ENCODE data around the gene CAP2.

- TF ChIP-seq EP300 (IDR thresholded peaks at IDR 0.05; ENCODE audit: borderline replicate concordance), result no peak
- no peak for TF ChIP-seq RAD21 (IDR thresholded peaks at IDR 0.05; ENCODE audit: low read depth)
- TF ChIP-seq TAF1 (IDR thresholded peaks at IDR 0.05; ENCODE audit: low read depth), result no peak
- TF ChIP-seq CEBPB (IDR thresholded peaks at IDR 0.05), result no peak
- TF ChIP-seq NFIC (IDR thresholded peaks at IDR 0.05), result no peak
- TF ChIP-seq MAX (IDR thresholded peaks at IDR 0.05), result no peak
- no peak for TF ChIP-seq TEAD4 (IDR thresholded peaks at IDR 0.05)
- no peak for TF ChIP-seq REST (IDR thresholded peaks at IDR 0.05; ENCODE audit: low read depth)
Measured at GRCh38 chr6:17556014-17556413, 162.6 kb downstream of the CAP2 start.
